GM21423 (cell line): ENCODE measurements around the gene ITLN2.
"Not testable (repeated sequence)": the region's sequence is repeated elsewhere in the genome, so short reads cannot be mapped to it uniquely, and the experiment has no call there.

ENCODE experiments used
- ATAC-seq: cut with Tn5 transposase; IDR thresholded peaks from one replicate; pipeline ENCODE4 v1.9.1; 2021; ENCODE audit warnings: mild to moderate bottlenecking, moderate library complexity; ENCODE audit not compliant: unreplicated experiment

Gene ITLN2

DNA sequence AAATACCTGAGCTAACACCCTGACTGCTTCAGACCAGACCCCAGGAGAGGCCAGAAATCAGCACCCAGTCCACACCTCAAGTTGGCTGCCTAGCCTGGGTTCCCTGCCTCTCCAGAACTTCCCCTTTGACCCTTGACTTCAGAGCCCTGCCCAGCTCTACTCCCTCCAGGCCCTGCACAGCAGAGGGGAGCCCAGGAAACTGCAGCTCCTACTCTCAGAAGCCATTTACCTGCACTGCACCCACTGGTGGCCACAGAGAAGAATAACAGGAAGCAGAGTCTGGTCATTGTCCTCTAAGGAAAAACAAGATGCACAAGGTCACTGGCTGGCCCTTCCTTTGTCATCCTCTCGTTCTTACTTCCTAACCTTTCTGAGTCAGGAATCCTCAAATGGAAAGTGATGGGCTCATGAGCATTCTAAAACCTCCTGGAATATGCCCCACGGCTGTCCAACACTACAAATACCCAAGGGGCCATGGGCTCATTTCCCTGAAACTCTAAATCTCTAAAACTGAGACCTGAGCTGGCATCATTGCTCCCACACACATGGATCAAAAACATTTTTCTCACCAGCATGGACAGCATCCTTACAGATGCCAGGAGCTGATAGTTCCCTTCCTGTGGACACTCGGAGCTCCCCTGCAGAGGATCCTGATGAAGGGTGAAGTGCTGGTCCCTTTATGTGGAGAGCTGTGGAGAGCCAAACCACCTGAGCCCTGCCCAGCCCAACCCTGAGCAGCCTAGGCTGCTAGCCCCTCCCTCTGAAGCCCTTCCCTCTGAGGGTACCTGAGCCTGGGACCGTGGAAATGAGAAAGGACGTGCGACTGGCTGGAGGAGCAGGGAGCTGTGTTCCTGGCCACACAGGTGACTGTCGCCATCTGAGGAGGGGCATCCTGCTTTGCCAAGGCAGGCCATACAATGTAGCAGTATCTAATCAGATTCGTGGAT lies at the start of gene ITLN2:
Gene ITLN2, minus strand, starts transcription at position 652 of the 947 bp plus-strand sequence. Its CDS starts 68 bp downstream, at position 584.
- ATAC-seq, result no peak

- ATAC-seq, result no peak
These were observed 46.9 kb upstream of the ITLN2 start for GRCh38 chr1:161001525-161001924.

GRCh38 chr1:161000736-161001480 lies 46.3 kb upstream of the ITLN2 start:
- no peak for ATAC-seq

DNA sequence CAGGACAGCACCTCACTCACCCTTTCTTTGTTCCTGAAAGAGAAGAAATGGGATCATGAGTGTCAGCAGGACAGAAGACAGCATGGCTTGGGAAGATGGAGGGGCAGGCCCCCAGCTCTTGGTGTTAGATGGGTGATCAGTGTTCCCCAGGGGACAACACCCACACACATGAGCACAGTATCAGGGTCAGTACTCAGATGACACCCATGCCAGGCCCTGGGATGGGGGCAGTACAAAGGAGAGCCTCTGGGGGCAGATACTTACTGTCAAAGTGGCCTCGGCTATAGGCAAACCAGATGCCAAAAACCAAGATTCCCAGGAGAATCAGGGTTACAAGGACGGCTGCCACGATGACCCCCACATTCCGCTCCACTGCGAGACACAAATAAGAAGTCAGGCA lies 44.8 kb upstream of the ITLN2 start:
- ATAC-seq, result no peak

DNA sequence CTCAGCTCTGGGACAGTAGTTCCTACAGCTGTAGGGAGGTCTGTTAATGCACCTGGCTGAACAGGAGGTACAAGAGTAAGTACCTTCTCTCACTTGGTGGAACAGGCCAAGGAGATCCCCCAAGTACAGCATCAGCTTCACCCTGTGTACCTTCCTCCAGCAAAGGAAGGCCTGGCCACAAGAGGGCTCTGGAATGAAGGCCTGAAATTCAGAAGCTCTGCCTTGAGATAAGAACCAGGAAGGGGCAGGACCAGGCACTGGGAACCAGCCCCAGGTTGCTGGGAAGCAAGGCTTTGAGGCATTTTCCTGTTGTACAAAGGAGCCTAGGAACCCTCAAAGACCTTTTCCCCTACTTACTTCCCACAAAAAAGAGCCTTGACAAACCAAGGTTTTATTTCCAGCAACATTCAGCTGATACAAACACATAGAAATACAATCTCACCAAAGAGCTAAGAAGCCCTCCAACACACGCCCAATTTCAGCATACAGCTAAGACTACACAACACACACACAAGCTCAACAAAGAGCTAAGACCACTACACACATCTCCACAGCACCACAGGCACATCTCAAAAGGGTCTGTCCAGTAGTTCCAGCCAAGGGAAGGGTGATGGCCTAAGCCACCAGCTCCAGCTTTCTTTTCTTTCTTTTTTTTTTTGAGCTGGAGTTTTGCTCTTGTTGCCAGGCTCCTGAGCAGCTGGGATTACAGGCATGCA lies 42.9 kb upstream of the ITLN2 start:
- no peak for ATAC-seq

- ATAC-seq, result no peak
These were observed 41.6 kb upstream of the ITLN2 start for GRCh38 chr1:160996178-160996577.

DNA sequence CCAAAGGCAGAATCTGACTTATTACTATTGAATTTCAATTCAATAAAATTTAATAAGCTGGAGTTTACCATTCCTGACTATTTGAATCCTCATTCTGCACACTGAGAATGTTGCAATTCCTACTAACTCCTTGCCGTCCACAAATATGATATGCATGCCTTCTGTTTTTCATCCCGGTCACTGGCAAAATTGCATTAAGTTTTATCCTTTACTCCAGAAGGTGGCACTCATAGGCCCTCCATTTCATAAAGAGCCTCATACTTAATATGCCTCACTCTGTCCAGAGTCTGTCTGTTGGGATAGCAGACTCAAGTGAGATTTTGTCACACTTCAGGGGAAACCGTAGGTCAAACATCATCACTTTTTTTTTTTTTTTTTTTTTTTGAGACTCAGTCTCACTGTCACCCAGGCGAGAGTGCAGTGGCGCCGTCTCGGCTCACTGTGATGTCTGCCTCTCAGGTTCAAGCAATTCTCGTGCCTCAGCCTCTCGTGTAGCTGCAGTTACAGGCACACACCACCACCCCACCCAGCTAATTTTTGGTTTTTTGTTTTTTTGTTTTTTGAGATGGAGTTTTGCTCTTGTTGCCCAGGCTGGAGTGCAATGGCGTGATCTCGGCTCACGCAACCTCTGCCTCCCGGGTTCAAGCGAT lies 39.1 kb upstream of the ITLN2 start:
- no peak for ATAC-seq

GRCh38 chr1:160992036-160992435 lies 37.4 kb upstream of the ITLN2 start:
- not testable (repeated sequence) for ATAC-seq

GRCh38 chr1:160987359-160988050 lies 32.9 kb upstream of the ITLN2 start:
- ATAC-seq, result no peak

DNA sequence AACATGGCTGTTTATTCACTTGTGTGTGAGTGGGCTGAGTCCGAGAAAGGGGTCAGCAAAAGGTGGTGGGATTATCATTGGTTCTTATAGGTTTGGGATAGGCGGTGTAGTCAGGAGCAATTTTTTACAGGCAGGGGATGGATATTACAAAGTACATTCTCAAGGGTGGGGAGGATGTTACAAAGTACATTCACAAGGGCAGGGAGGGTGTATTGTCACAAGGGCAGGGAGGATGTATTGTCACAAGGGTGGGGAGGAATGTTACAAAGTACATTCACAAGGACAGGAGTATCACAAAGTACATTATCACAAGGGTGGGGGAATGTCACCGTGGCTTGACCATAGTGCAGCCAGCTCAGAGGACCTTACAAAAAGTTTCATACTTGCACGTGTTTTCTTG lies 31.1 kb upstream of the ITLN2 start:
- ATAC-seq, result no peak

- ATAC-seq, result no peak
These were observed 27.2 kb upstream of the ITLN2 start for GRCh38 chr1:160981584-160982411.

- ATAC-seq, result no peak
These were observed 24.7 kb upstream of the ITLN2 start for GRCh38 chr1:160979286-160979685.

GRCh38 chr1:160978510-160978927 lies 23.9 kb upstream of the ITLN2 start:
- ATAC-seq, result no peak

- ATAC-seq, result no peak
These were observed 20.4 kb upstream of the ITLN2 start for GRCh38 chr1:160975026-160975425.

DNA sequence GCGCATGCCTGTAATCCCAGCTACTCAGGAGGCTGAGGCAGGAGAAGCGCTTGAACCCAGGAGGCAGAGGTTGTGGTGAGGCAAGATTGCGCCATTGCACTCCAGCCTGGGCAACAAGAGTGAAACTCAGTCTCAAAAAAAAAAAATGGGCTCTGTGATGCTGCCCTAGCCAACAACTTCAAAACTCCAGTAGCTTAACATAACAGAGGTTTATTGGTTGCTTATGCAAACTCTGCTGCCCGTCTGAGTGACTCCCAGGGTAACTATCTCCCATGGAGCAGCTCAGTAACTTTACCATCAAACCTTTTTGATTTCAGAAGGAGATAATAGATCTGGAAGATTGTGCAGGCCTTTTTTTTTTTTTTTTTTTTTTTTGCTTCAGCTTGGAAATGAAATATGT lies 18.9 kb upstream of the ITLN2 start:
- no peak for ATAC-seq

- ATAC-seq, result no peak
These were observed 18.3 kb upstream of the ITLN2 start for GRCh38 chr1:160972939-160973338.

GRCh38 chr1:160971618-160972056 lies 17.0 kb upstream of the ITLN2 start:
- ATAC-seq, result no peak

DNA sequence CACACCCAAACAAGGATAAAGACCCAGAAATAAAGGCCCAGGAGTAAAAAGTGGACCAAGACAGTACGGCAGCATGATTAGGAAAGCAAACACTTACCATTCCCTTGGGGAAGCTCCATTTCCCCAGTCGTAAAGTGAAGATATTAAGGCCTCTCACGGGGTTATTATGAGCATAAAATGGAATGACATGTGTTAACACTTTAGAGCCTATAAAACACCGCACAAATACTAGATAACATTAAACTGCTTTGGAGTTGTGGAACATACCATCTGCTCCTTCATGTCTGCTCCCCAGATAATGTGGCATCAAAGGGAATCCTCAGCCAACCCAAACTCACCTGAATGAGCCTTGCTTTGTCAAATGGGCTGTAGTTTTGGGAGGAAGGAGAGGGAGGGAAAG lies 8.9 kb upstream of the ITLN2 start:
- ATAC-seq, result no peak

- no peak for ATAC-seq
These were observed 6.8 kb upstream of the ITLN2 start for GRCh38 chr1:160961419-160961818.
